HG03439 (cell line): ENCODE data around the gene ZNF556.
"Not testable (repeated sequence)": the region's sequence is repeated elsewhere in the genome, so short reads cannot be mapped to it uniquely, and the experiment has no call there.

Source experiments
- ATAC-seq: cut with Tn5 transposase; IDR thresholded peaks from one replicate; pipeline ENCODE4 v1.9.1; 2021; ENCODE audit warnings: mild to moderate bottlenecking, moderate library complexity; ENCODE audit not compliant: unreplicated experiment

ZNF556 gene

DNA sequence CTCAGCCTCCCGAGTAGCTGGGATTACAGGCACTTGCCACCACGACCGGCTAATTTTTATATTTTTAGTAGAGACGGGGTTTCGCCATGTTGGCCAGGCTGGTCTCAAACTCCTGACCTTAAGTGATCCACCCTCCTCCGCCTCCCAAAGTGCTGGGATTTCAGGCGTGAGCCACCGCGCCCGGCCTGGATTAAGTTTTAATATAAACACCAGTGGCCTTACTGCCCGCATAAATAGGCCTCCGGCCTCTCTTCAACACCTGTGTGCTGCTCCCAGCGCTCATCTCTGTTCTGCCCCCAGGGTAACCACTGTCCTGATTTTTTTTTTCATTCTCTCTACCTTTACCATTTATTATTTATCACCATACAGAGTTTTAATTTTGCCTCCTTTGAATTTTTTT, 36.2 kb downstream of the ZNF556 start:
- ATAC-seq, result not testable (repeated sequence)

DNA sequence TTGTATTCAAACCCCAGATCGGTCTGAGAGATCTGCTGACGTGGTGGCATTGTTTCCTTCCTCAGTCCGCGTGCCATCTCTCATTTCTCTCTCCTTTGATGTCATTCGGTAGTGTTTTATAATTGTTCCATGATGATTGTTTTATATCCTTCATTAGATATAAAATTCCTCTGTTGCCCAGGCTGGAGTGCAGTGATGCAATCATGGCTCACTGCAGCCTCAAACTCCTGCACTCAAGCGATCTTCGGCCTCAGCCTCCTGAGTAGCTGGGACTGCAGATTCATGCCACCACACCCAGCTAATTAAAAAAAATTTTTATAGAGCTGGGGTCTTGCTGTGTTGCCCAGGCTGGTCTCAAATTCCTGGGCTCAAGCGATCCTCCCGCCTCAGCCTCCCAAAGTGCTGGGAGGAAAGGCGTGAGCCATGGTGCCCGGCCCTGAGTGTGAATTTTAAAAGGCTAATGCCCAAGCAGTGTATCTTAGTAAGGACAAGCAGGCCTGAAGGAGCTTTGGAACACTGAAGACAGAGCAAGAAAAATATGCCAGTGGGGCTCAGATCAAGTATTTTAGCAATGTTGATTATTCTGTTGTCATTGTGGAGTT, 38.9 kb downstream of the ZNF556 start:
- ATAC-seq, result no peak

DNA sequence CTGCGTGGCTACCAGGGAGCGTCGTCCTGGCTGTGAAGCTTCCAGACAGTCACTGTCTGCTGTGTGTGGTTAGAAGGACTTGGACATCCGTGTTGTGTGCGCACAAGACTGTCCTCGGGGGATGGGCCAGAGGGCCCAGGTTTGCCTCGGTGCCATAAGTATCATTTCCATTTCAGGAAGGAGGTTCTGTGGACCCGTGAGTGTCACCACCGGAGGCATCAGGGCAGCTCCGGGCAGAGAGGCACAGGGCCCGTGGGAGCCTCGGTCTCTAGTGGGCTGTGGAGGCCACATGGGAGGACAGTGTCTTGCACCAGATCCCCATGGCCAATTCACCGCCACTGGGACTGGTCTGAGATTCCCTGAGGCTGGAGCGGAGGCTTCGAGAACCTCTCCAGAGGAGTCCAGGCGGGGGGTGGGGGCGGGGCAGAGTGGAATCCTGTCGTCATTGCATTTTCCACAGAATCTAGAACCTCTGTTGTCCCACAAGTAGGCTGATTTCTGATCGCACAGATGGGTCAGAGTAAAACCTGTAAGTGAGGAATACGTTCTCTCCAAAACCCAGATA, 39.6 kb downstream of the ZNF556 start:
- ATAC-seq, result no peak

DNA sequence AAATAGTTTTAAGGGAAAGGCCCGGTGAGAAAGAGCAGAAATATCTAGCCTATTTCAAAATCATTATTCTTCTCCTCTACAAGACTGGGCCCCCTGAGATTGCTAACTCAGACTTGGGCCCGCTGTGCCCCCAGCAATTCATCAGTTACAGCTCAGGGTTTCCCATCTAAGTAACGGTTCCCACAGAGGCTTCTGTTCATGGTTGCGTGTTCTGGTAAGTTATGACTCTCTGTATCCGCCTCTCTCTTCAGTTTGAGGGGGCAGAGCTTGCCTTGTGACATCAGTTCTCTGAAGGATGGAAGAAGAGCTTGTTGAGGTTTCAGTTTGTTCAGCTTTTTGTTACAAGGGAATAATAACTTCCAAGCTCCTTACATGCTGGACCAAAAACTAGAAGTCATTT, 45.2 kb downstream of the ZNF556 start:
- no peak for ATAC-seq

DNA sequence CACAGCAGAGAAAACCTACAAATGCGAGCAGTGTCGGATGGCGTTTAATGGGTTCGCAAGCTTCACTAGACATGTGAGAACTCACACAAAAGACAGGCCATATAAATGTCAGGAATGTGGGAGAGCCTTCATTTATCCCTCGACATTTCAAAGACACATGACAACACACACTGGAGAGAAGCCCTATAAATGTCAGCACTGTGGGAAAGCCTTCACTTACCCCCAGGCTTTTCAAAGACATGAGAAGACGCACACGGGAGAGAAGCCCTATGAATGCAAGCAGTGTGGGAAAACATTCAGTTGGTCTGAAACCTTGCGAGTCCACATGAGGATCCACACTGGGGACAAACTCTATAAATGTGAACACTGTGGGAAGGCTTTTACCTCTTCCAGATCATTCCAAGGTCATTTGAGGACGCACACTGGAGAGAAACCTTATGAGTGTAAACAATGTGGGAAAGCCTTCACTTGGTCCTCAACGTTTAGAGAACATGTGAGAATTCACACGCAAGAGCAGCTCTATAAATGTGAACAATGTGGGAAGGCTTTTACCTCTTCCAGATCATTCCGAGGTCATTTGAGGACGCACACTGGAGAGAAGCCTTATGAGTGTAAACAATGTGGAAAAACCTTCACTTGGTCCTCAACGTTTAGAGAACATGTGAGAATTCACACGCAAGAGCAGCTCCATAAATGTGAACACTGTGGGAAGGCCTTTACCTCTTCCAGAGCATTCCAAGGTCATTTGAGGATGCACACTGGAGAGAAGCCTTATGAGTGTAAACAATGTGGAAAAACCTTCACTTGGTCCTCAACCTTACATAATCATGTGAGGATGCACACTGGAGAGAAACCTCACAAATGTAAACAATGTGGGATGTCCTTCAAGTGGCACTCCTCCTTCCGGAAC, 50.4 kb downstream of the ZNF556 start:
- ATAC-seq, result no peak

DNA sequence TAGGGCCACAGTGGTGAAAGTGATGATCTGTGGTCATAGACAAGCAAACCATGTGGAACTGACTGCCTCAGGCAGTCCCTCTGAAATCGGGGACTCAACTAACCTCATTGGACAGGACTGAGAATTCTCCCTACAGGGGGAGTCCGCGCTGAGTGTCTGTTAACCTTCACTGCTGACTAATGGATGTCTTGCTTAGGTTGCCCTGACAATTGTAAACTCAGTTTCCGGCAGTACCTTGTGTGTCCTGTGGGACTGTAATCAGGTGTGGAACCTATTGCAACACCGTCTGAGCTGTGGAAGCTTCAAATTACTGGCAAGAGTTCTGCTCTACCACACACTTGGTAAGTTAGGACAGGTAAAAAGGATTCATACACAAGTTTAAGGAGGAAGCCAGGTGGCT, 55.9 kb downstream of the ZNF556 start:
- ATAC-seq, result no peak

DNA sequence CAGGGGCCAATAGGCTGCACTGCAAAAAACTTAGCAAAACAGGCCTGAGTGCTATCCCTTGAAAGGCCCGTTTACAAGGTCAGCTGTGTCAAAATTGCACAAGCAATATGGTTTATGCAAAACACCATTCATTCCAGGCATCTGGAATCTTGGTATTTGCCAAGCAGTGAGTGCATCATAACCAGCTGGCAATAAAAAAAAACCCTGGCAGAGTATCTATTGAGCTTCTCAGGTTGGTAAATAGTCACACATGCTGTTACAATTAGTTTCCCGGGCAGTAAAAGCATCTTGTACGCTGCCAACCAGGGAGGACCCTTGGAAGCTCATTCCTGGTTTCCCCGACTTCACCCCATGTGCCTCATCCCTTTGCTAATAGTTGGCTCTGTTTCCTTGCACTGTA, 56.4 kb downstream of the ZNF556 start:
- no peak for ATAC-seq

DNA sequence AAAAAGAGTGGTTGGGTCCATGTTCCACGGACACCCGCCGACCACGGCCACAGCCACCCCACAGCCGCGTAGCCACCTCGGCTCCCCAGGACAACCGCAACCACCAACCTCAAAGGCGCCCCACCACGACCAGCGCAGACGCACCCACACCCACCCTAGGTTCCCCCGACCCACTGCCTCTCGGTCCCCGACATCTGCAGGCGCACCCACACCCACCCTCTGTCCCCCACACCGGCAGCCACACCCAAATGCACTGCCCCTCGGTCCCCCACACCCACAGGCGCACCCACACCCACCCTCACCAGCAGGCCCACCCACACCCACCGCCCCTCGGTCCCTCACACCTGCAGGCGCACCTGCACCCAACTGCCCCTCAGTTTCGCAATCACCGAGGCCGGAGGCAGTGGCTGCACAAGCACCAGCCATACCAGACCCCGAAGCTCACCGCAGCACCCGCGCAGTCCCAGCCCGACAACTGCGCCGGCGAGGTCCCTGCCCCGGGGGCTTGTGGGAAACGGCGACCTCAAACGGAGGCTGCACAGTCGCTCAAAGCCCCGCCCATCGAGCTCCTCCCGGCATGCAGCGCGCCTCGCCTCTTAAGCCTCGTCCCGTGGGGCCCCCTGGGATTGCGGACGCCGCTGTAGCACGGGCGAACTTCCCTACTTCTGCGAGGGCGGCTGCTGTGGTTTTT, 59.4 kb downstream of the ZNF556 start:
- ATAC-seq, result no peak

DNA sequence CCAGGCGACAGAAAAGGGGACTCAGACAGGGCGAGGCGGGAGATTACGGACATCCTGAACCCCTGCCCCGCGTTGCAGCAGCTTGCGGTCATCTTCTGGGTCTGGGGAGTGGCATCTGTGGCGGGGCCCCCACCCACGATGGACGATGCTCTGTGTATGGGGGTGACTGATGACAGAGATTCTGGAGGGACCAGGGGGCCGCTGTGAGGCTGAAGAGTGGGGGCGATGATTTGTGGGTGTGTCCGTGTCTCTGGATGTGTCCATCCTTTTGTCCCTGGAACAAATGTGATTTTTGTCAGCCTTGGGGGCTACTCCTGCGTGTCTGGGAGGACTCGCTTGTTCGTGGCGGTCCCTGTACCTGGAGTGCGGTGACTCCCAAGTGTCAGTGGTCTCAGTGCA, 59.9 kb downstream of the ZNF556 start:
- no peak for ATAC-seq
